Common myeloid progenitor, CD34-positive (primary cell): ENCODE results near the gene HNF4A.
A peak's percentile ranks its signal among the peaks of the same experiment; 100 is the strongest.

Experiments used
- CTCF ChIA-PET: fragments of 350-600 bp; sonication (Branson Sonifier 250); formaldehyde crosslinking; loops from one replicate; lab custom pipeline; 2021; ENCODE audit warnings: antibody characterized with exemption; lab: Charles Lee
- POLR2A ChIA-PET: fragments of 350-600 bp; sonication (Branson Sonifier 250); formaldehyde crosslinking; loops from one replicate; lab custom pipeline; 2021; ENCODE audit warnings: antibody characterized with exemption; lab: Charles Lee
- DNase-seq, 3 donors: peaks; one replicate each; pipeline versions ENCODE4 v3.0.0 to v3.0.0-alpha.2; 2013
- H3K27ac ChIP-seq, 2 experiments: 1 replicate in 1 of 2; 2 replicates in 1 of 2; pipeline ENCODE4 v1.7.0; 2013; ENCODE audit warnings: inconsistent platforms in 2 of 2, low read length in 2 of 2, mild to moderate bottlenecking in 2 of 2, low read depth in 1 of 2, moderate library complexity in 1 of 2; ENCODE audit not compliant: severe bottlenecking in 2 of 2, insufficient read depth in 1 of 2, poor library complexity in 1 of 2
- H3K27me3 ChIP-seq, 5 experiments: replicated peaks in 2 of 5; 1 replicate in 3 of 5; 2 replicates in 2 of 5; pipeline versions ENCODE4 v1.6.1 to v1.7.0; 2013; ENCODE audit warnings: low read length in 4 of 5, mild to moderate bottlenecking in 2 of 5, moderate library complexity in 2 of 5, inconsistent platforms in 1 of 5; ENCODE audit not compliant: insufficient read depth in 5 of 5, control insufficient read depth in 4 of 5
- H3K36me3 ChIP-seq, 4 experiments: 1 replicate in 2 of 4; 2 replicates in 2 of 4; pipeline versions ENCODE4 v1.6.1 to v1.7.0; 2013; ENCODE audit warnings: low read length in 3 of 4, control low read depth in 1 of 4, mild to moderate bottlenecking in 1 of 4; ENCODE audit not compliant: control insufficient read depth in 4 of 4, insufficient read depth in 4 of 4
- H3K4me1 ChIP-seq, 4 experiments: 1 replicate in 3 of 4; 2 replicates in 1 of 4; pipeline versions ENCODE4 v1.6.1 to v1.7.1; 2013; ENCODE audit warnings: low read length in 3 of 4, mild to moderate bottlenecking in 3 of 4, control low read depth in 1 of 4, inconsistent platforms in 1 of 4, moderate library complexity in 1 of 4; ENCODE audit not compliant: control insufficient read depth in 4 of 4, insufficient read depth in 4 of 4; ENCODE audit errors: control extremely low read depth in 1 of 4
- H3K4me3 ChIP-seq, 7 experiments: 1 replicate in 4 of 7; 2 replicates in 3 of 7; pipeline versions ENCODE4 v1.5.1 to v1.7.0; 2013; ENCODE audit warnings: mild to moderate bottlenecking in 7 of 7, low read length in 6 of 7, moderate library complexity in 6 of 7, inconsistent platforms in 2 of 7, low read depth in 2 of 7, control low read depth in 1 of 7; ENCODE audit not compliant: insufficient read depth in 4 of 7, control insufficient read depth in 1 of 7; ENCODE audit errors: extremely low read depth in 1 of 7
- H3K9me3 ChIP-seq, 5 experiments: 1 replicate in 4 of 5; 2 replicates in 1 of 5; pipeline versions ENCODE4 v1.6.1 to v1.7.1; 2013; ENCODE audit warnings: low read length in 4 of 5, mild to moderate bottlenecking in 2 of 5, inconsistent platforms in 1 of 5, low read depth in 1 of 5, moderate library complexity in 1 of 5; ENCODE audit not compliant: control insufficient read depth in 4 of 5, insufficient read depth in 2 of 5; ENCODE audit errors: control extremely low read depth in 1 of 5
- WGBS: methylation state at CpG from one replicate; pipeline ENCODE4 v1.1.5; 2013; ENCODE audit not compliant: insufficient coverage; 5-methylcytosine and 5-hydroxymethylcytosine counted together

Gene HNF4A

DNA sequence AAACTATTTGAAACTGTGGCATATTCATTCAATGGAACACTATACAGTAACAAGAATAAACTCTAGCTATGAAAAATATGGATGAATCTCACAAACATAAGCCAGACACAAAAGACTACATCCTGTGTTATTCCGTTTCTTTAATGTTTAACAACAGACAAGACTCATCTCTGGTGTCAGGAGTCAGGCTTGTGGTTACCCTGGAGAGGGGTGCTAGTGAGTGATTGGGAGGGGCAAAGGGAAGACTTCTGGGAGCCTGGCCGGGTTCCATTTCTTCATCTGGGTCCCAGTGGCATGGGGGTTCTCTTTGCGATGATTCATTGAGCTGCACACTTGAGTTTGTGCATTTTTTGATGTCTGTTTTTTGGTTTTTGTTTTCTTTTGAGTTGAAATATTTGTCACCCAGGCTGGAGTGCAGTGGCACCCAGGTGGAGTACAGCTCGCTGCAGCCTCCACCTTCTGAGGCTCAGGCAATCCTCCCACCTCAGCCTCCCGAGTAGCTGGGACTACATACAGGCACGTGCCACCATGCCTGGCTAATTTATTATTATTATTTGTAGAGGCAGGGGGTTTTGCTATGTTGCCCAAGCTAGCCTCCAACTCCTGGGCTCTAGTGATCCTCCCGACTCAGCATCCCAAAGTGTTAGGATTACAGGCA, 98.9 kb downstream of the HNF4A start:
- Histone ChIP-seq H3K27ac (no peak overlapping the region), H3K4me3 (no peak overlapping the region), H3K9me3 (no peaks in the 10 kb centered on the region), H3K36me3 (no peaks in the 10 kb centered on the region), H3K27me3 (peaks cover 0 to 5% (median 0%) of the 10 kb centered on the region in 5 experiments), H3K4me1 (peaks cover 0 to 3% (median 1%) of the 10 kb centered on the region in 4 experiments)
- ChIA-PET POLR2A (no interaction called here), CTCF (interaction anchor here (0.6 to 2.6 kb wide), 3 partner anchors 148 to 293 kb away, joined by 3 to 7 read pairs (median 3); no protein-coding TSS in a partner anchor)
- DNase-seq, result no peak
- WGBS, result 100% methylated on average over 3 of the region's 7 CpGs

DNA sequence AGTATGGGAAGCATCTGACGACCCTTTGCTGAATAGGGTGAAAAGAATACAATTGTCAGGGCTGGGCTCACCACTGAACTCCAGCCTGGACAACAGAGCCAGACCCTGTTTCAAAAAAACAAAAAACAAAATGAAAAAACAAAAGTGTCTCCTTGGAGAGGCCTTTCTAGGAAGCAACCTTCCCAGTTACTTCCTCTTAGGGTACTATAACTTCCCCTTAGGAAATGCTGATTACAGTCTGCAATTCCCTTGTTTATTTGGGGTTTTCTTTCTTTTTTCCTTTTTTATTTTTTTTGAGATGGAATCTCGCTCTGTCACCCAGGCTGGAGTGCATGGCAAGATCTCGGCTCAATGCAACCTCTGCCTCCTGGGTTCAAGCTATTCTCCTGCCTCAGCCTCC, 99.6 kb downstream of the HNF4A start:
- POLR2A ChIA-PET, result no interaction called here
- CTCF ChIA-PET, result interaction anchor here (2.6 kb wide), 1 partner anchor 238 kb away, joined by 7 read pairs; no protein-coding TSS in a partner anchor
- 53% methylated on average over 3 of the region's 3 CpGs for WGBS

DNA sequence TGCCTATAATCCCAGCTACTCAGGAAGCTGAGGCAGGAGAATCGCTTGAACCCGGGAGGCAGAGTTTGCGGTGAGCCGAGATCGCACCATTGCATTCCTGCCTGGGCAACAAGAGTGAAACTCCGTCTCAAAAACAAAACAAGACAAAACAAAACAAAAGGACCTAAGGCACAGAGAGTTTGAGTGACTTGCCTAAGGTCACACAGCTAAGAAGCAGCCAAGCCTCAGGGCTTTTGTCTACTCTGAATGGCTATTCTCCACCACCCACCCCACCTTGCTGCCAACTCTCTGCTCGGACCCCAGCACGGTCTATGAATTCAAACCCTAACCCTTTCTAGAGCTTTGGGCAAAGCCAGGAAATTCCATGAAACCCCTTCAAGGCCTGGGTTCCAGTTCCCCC, 101.1 kb downstream of the HNF4A start:
- H3K9me3 ChIP-seq, result no peaks in the 10 kb centered on the region
- ChIA-PET CTCF (interaction anchor here (0.6 to 1.2 kb wide), 3 partner anchors 43 to 363 kb away, joined by 3 read pairs; no protein-coding TSS in a partner anchor), POLR2A (no interaction called here)
- no peak overlapping the region for H3K4me3 ChIP-seq
- no peak for DNase-seq
- H3K36me3 ChIP-seq, result no peaks in the 10 kb centered on the region
- no peak overlapping the region for H3K27ac ChIP-seq
- H3K27me3 ChIP-seq, result peaks cover 0 to 2% (median 0%) of the 10 kb centered on the region in 5 experiments
- 97% methylated on average over 5 of the region's 8 CpGs for WGBS
- peaks cover 0 to 3% (median 1%) of the 10 kb centered on the region in 4 experiments for H3K4me1 ChIP-seq

More for the DNA sequence above, 99.6 kb downstream of the HNF4A start:
- Histone ChIP-seq H3K9me3 (no peaks in the 10 kb centered on the region), H3K4me3 (no peak overlapping the region), H3K27me3 (peaks cover 0 to 5% (median 0%) of the 10 kb centered on the region in 5 experiments), H3K27ac (no peak overlapping the region), H3K4me1 (peaks cover 0 to 3% (median 1%) of the 10 kb centered on the region in 4 experiments), H3K36me3 (no peaks in the 10 kb centered on the region)
- no peak for DNase-seq

DNA sequence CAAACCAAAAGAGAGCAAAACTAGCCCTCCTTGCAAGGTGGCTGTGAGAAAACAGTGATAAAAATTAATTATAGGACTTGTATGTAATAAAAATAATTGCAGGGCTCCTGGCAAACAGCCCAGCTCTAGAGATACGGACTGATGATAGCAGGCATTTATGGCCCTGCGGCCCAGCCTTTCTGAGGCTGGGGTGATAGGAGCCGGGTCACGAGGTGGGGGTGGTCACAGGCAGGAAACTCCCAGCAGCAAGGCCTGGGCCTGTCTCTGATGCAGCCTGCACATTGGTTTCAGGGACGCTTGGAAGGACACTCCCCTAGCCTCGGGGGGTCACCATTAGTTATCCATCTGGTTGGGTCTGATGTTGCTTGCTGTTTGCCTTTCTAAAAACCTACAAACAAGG, 101.5 kb downstream of the HNF4A start:
- no peak overlapping the region for H3K4me3 ChIP-seq
- H3K36me3 ChIP-seq, result no peaks in the 10 kb centered on the region
- peak in 2 of 3 donors; percentile 47 to 62 for DNase-seq
- POLR2A ChIA-PET, result no interaction called here
- H3K4me1 ChIP-seq, result peaks cover 0 to 3% (median 1%) of the 10 kb centered on the region in 4 experiments
- no peak overlapping the region for H3K27ac ChIP-seq
- CTCF ChIA-PET, result interaction anchor here (0.7 to 1.2 kb wide), 2 partner anchors 43 to 363 kb away, joined by 3 read pairs; no protein-coding TSS in a partner anchor
- peaks cover 0 to under 1% (median 0%) of the 10 kb centered on the region in 5 experiments for H3K27me3 ChIP-seq
- WGBS, result 76% methylated on average over 6 of the region's 6 CpGs
- no peaks in the 10 kb centered on the region for H3K9me3 ChIP-seq

DNA sequence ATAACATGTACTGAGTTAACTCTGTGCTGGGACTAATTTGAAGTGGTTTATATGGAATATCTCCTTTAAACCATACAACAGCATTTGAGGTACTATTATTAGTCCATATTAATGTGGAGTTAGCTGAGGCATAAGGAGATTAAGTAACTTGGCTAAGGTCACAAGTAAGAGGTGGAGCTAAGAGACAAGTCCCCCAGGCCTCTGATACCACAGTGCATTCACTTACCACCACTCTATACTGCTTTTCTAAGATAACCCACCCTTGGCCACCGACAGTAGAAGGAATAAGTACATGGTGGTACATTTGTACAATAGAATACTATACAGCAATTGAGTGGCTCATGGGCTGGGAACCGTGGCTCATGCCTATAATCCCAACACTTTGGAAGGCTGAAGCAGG, 103.8 kb downstream of the HNF4A start:
- Histone ChIP-seq H3K36me3 (no peaks in the 10 kb centered on the region), H3K4me1 (peaks cover 0 to 3% (median 1%) of the 10 kb centered on the region in 4 experiments), H3K4me3 (no peak overlapping the region), H3K27ac (no peak overlapping the region), H3K27me3 (no peaks in the 10 kb centered on the region), H3K9me3 (no peaks in the 10 kb centered on the region)
- 100% methylated on average over 1 of the region's 2 CpGs for WGBS
- POLR2A ChIA-PET, result no interaction called here
- DNase-seq, result peak in 1 of 3 donors; percentile 38
- CTCF ChIA-PET, result interaction anchor here (0.9 to 5.6 kb wide), 5 partner anchors 53 to 244 kb away, joined by 3 to 59 read pairs (median 5); no protein-coding TSS in a partner anchor

DNA sequence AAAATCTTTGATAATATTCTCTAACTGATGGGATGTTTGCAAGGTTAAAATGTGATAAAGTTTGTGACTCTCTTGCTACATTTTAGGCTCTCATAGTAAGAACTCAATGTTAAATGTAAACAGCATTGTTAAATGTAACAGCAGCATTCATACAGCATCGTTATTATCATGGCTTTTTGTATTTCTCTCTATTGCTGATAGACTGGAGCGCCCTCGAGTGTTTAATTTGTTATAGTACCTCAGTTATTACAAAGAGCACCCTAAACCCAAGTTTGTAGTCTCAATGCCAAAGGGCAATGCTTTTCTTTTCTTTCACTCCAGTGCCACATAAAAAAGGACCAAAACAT, 105.3 kb downstream of the HNF4A start:
- ChIA-PET CTCF (interaction anchor here (0.8 to 5.6 kb wide), 6 partner anchors 11 to 252 kb away, joined by 3 to 59 read pairs (median 4); partner anchors contain the start of gene FITM2), POLR2A (no interaction called here)
- no peak overlapping the region for H3K4me3 ChIP-seq
- no peaks in the 10 kb centered on the region for H3K9me3 ChIP-seq
- H3K27me3 ChIP-seq, result peaks cover 0 to 2% (median 0%) of the 10 kb centered on the region in 5 experiments
- WGBS, result no CpG with 5 or more reads among the region's 3 CpGs
- H3K4me1 ChIP-seq, result peaks cover 0 to 2% (median 0%) of the 10 kb centered on the region in 4 experiments
- H3K36me3 ChIP-seq, result no peaks in the 10 kb centered on the region
- DNase-seq, result peak; percentile 37 to 63 (median 58)
- no peak overlapping the region for H3K27ac ChIP-seq
